ENCODE data around the gene APOBEC2. TPM values are rescaled to one million over a fixed set of nuclear protein-coding genes. Genes with fewer than 3 reads are reported as not detected.

APOBEC2 gene
- total and polyA plus RNA-seq, 2 of the 13 experiments (the other 11 are each of a cell fraction or from before 2014, with no cell fraction given) = 0.09 TPM; not detected in 1

GRCh38 chr6:41045664-41046063 is 7.3 kb upstream of the APOBEC2 start:
- Histone ChIP-seq H3K4me1 (ENCODE audit: insufficient read depth, low read length) (peaks cover 71% of the 10 kb centered on the region), H3K9ac (ENCODE audit: insufficient read depth, low read depth, low read length) (no peak overlapping the region), H3K79me2 (ENCODE audit: insufficient read depth, low read length) (no peaks in the 10 kb centered on the region), H3K4me3 (replicated peaks in 1 of 3; ENCODE audit: insufficient read depth in 1 of 3, low read depth in 2 of 3, low read length in 3 of 3) (no peak overlapping the region), H3K27me3 (ENCODE audit: control insufficient read depth in 1 of 2, insufficient read depth in 2 of 2, low read length in 2 of 2) (no peaks in the 10 kb centered on the region), H3K4me2 (ENCODE audit: low read depth, low read length) (no peak overlapping the region; the same call in 1 of the 2 replicates), H4K20me1 (ENCODE audit: insufficient read depth, low read length) (no peaks in the 10 kb centered on the region), H3K27ac (ENCODE audit: extremely low read length, insufficient read depth, low read length) (no peak overlapping the region), H3K9me3 (ENCODE audit: low read length) (no peaks in the 10 kb centered on the region), H3K36me3 (replicated peaks in 1 of 2; ENCODE audit: control insufficient read depth in 1 of 2, insufficient read depth in 2 of 2, low read length in 2 of 2) (peaks cover 0 to 2% of the 10 kb centered on the region in 2 experiments; a peak in 1 of 5 replicates), H2AFZ (ENCODE audit: low read length) (no peak overlapping the region)
- FAIRE-seq (no peak), ATAC-seq (no peak), DNase-seq (ENCODE audit: low spot score) (no peak)
- CTCF ChIA-PET (ENCODE audit: low intra/inter-chr PET ratio, low total read pairs) = no interaction called here
- POLR2A ChIA-PET = interaction anchor here (1.1 to 2.8 kb wide), 4 partner anchors 10 to 27 kb away, joined by 3 to 18 read pairs (median 8); partner anchors contain the start of genes NFYA and OARD1
- intact Hi-C loops (cut with micrococcal nuclease; ENCODE audit: unreplicated experiment) (no loop called here), in situ Hi-C loops (cut with HindIII; ENCODE audit: extremely low pct_ligation_motif_present, low pct_unique_long_range_greater_than_20kb) (loop anchor here (25.0 kb wide), 1 partner anchor 708 kb away; no protein-coding TSS in a partner anchor)
- BruUV-seq (replicated peaks) = no TSS peak
- no peak for TF ChIP-seq USF2 (IDR thresholded peaks at IDR 0.05; ENCODE audit: low read depth, low read length)
- TF ChIP-seq USF2 (CRISPR knock-in tag; IDR thresholded peaks at IDR 0.05; ENCODE audit: borderline replicate concordance) = no peak
- no peak for TF ChIP-seq ADNP (CRISPR knock-in tag; IDR thresholded peaks at IDR 0.05)
- TF ChIP-seq ZNF329 (CRISPR knock-in tag; IDR thresholded peaks at IDR 0.05; ENCODE audit: low read depth) = no peak
- peak; percentile 20 for TF ChIP-seq MED8 (CRISPR knock-in tag; IDR thresholded peaks at IDR 0.05; ENCODE audit: insufficient replicate concordance)
- TF ChIP-seq ZNF333 (CRISPR knock-in tag; IDR thresholded peaks at IDR 0.05; ENCODE audit: borderline replicate concordance) = 0 out of 2 replicates have a peak, but pooled peaks have one; percentile 43
- TF ChIP-seq, protein P1, sequence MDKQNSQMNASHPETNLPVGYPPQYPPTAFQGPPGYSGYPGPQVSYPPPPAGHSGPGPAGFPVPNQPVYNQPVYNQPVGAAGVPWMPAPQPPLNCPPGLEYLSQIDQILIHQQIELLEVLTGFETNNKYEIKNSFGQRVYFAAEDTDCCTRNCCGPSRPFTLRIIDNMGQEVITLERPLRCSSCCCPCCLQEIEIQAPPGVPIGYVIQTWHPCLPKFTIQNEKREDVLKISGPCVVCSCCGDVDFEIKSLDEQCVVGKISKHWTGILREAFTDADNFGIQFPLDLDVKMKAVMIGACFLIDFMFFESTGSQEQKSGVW (CRISPR knock-in tag; IDR thresholded peaks at IDR 0.05; ENCODE audit: borderline replicate concordance) = no peak
- TF ChIP-seq TP53 (CRISPR knock-in tag; conservative IDR thresholded peaks at IDR 0.05) = no peak
- TF ChIP-seq HOXA7 (CRISPR knock-in tag; IDR thresholded peaks at IDR 0.05) = no peak
- no peak for TF ChIP-seq ZNF431 (CRISPR knock-in tag; IDR thresholded peaks at IDR 0.05; ENCODE audit: borderline replicate concordance, low read depth)
- no peak for TF ChIP-seq NR1H2 (CRISPR knock-in tag; IDR thresholded peaks at IDR 0.05; ENCODE audit: borderline replicate concordance, low read depth)
- TF ChIP-seq ZNF317 (CRISPR knock-in tag; IDR thresholded peaks at IDR 0.05) = 0 out of 2 replicates have a peak, but pooled peaks have one; percentile 33
- TF ChIP-seq, protein P2, sequence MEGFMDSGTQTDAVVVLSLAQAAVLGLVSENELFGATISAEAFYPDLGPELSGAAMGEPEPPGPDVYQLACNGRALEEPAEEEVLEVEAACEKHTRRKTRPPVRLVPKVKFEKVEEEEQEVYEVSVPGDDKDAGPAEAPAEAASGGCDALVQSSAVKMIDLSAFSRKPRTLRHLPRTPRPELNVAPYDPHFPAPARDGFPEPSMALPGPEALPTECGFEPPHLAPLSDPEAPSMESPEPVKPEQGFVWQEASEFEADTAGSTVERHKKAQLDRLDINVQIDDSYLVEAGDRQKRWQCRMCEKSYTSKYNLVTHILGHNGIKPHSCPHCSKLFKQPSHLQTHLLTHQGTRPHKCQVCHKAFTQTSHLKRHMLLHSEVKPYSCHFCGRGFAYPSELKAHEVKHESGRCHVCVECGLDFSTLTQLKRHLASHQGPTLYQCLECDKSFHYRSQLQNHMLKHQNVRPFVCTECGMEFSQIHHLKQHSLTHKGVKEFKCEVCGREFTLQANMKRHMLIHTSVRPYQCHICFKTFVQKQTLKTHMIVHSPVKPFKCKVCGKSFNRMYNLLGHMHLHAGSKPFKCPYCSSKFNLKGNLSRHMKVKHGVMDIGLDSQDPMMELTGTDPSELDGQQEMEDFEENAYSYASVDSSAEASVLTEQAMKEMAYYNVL (CRISPR knock-in tag; IDR thresholded peaks at IDR 0.05; ENCODE audit: borderline replicate concordance) = 0 out of 2 replicates have a peak, but pooled peaks have one; percentile 38
- TF ChIP-seq KDM5B (CRISPR knock-in tag; IDR thresholded peaks at IDR 0.05; ENCODE audit: borderline replicate concordance) = 0 out of 2 replicates have a peak, but pooled peaks have one; percentile 46
- WGBS (ENCODE audit: low lambda C conversion rate) = 46% methylated on average over 5 of the region's 5 CpGs
